Measurements from ENCODE around the gene ELAPOR2.

The ELAPOR2 gene

DNA sequence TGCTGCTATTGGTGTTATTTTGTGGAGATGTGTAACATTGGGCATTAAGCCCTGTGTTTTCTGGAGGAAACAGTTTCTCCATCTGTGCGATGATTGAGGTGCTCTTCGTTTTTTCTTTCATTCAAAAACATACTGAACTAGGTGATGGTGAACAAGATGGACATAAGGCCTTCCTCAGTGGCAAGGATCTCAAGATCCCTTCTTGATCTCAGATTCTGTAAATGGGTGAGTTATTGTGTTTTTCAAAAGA is 759 bp upstream of the ELAPOR2 start:
- H3K4me2 ChIP-seq (ENCODE audit: insufficient read depth, low read length): no peak overlapping the region
- H3K4me1 ChIP-seq (ENCODE audit: insufficient read depth, low read length): no peaks in the 10 kb centered on the region
- no peak overlapping the region for H2AFZ ChIP-seq (ENCODE audit: low read depth, low read length)
- no peak overlapping the region for H3K27ac ChIP-seq (ENCODE audit: low read length)
- no peaks in the 10 kb centered on the region for H4K20me1 ChIP-seq (ENCODE audit: insufficient read depth, low read length)
- no peaks in the 10 kb centered on the region for H3K9me3 ChIP-seq (ENCODE audit: insufficient read depth, low read length, severe bottlenecking)
- H3K4me3 ChIP-seq (ENCODE audit: low read depth in 1 of 2, low read length in 2 of 2): no peak overlapping the region
- no peaks in the 10 kb centered on the region for H3K79me2 ChIP-seq (ENCODE audit: insufficient read depth, low read length)
- no peaks in the 10 kb centered on the region for H3K36me3 ChIP-seq (ENCODE audit: insufficient read depth, low read length)
- ATAC-seq (ENCODE audit: insufficient read depth, low read depth) (no peak), DNase-seq (no peak)
- no peaks in the 10 kb centered on the region for H3K27me3 ChIP-seq (ENCODE audit: insufficient read depth, low read length, poor library complexity)
- TF ChIP-seq EZH2 (IDR thresholded peaks at IDR 0.05; ENCODE audit: borderline replicate concordance, low read depth, low read length, severe bottlenecking): no peak
- TF ChIP-seq, protein P1, sequence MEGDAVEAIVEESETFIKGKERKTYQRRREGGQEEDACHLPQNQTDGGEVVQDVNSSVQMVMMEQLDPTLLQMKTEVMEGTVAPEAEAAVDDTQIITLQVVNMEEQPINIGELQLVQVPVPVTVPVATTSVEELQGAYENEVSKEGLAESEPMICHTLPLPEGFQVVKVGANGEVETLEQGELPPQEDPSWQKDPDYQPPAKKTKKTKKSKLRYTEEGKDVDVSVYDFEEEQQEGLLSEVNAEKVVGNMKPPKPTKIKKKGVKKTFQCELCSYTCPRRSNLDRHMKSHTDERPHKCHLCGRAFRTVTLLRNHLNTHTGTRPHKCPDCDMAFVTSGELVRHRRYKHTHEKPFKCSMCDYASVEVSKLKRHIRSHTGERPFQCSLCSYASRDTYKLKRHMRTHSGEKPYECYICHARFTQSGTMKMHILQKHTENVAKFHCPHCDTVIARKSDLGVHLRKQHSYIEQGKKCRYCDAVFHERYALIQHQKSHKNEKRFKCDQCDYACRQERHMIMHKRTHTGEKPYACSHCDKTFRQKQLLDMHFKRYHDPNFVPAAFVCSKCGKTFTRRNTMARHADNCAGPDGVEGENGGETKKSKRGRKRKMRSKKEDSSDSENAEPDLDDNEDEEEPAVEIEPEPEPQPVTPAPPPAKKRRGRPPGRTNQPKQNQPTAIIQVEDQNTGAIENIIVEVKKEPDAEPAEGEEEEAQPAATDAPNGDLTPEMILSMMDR (IDR thresholded peaks at IDR 0.05; ENCODE audit: borderline replicate concordance, extremely low read depth, low read length, poor library complexity, severe bottlenecking): no peak
- H3K9ac ChIP-seq (ENCODE audit: low read depth, low read length): no peak overlapping the region

DNA sequence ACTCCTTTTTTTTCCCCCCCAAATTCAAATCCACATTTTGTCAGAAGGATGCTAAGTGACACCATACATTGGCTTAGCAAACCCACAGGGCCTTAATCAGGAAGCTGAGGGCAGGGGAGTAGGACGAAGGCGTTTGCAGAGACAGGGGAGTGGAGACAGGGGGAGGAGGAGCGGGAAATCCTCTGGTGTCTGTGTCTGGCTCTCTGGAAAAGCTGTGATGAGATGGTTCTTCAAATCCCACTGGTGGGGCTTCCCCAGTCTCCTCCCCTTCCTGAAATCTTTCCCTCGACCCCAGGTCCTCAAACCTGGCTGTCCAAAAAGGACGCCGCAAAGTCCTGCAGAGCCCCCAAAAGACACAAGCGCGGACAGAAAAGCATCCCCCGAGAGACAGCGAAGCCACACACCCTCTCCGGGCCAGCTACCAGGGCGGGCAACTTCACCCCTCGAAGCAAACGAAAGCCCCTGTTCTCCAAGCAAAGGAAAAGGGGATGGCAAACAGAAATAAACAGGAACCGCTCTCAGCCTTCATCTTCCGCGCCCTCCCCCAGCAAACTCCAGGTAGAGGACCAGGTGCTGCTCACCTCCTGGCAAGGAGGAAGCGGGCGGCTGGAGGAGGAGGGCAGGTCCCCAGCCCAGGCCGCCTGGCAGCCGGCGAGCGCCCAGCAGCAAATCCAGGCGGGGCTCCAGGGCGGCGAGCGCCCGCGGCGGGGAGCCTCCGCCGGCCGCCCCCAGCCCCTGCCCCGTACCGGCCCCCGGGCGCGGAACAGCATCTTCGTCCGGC is 520 bp downstream of the ELAPOR2 start:
- TF ChIP-seq, protein P1 (IDR thresholded peaks at IDR 0.05; ENCODE audit: borderline replicate concordance, extremely low read depth, low read length, poor library complexity, severe bottlenecking): no peak
- TF ChIP-seq EZH2 (IDR thresholded peaks at IDR 0.05; ENCODE audit: borderline replicate concordance, low read depth, low read length, severe bottlenecking): no peak
- Histone ChIP-seq H3K9ac (ENCODE audit: low read depth, low read length) (no peak overlapping the region), H3K79me2 (ENCODE audit: insufficient read depth, low read length) (no peaks in the 10 kb centered on the region), H3K4me1 (ENCODE audit: insufficient read depth, low read length) (no peaks in the 10 kb centered on the region), H3K4me3 (ENCODE audit: low read depth in 1 of 2, low read length in 2 of 2) (no peak overlapping the region), H3K27me3 (ENCODE audit: insufficient read depth, low read length, poor library complexity) (no peaks in the 10 kb centered on the region), H3K27ac (ENCODE audit: low read length) (no peak overlapping the region), H3K36me3 (ENCODE audit: insufficient read depth, low read length) (no peaks in the 10 kb centered on the region), H2AFZ (ENCODE audit: low read depth, low read length) (no peak overlapping the region), H4K20me1 (ENCODE audit: insufficient read depth, low read length) (no peaks in the 10 kb centered on the region), H3K9me3 (ENCODE audit: insufficient read depth, low read length, severe bottlenecking) (no peaks in the 10 kb centered on the region), H3K4me2 (ENCODE audit: insufficient read depth, low read length) (no peak overlapping the region)
- no peak for ATAC-seq (ENCODE audit: insufficient read depth, low read depth)
- no peak for DNase-seq

DNA sequence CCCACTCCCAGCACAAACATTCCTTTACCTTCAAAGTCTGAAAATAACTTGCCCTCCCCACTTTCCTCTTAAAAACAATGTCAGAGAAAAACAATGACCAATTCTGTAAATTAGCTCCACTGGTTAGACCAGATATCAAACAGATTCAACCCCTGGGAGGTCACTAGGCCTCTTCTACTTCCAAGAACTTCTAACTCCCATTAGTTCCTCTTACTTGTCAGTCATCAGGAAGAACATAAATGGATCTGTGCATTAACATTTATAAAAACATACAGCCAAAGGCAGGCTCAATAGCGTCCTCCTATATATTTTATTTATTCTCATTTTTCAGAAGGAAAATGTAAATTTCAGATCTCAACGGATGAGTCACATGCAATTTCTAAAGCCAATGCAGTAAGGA is 2.2 kb downstream of the ELAPOR2 start:
- Histone ChIP-seq H3K4me1 (ENCODE audit: insufficient read depth, low read length) (no peaks in the 10 kb centered on the region), H3K27ac (ENCODE audit: low read length) (no peak overlapping the region), H3K79me2 (ENCODE audit: insufficient read depth, low read length) (no peaks in the 10 kb centered on the region), H3K9ac (ENCODE audit: low read depth, low read length) (no peak overlapping the region), H3K9me3 (ENCODE audit: insufficient read depth, low read length, severe bottlenecking) (no peaks in the 10 kb centered on the region), H3K4me3 (ENCODE audit: low read depth in 1 of 2, low read length in 2 of 2) (no peak overlapping the region), H3K4me2 (ENCODE audit: insufficient read depth, low read length) (no peak overlapping the region), H4K20me1 (ENCODE audit: insufficient read depth, low read length) (no peaks in the 10 kb centered on the region), H3K36me3 (ENCODE audit: insufficient read depth, low read length) (no peaks in the 10 kb centered on the region), H3K27me3 (ENCODE audit: insufficient read depth, low read length, poor library complexity) (no peaks in the 10 kb centered on the region), H2AFZ (ENCODE audit: low read depth, low read length) (no peak overlapping the region)
- DNase-seq: no peak
- TF ChIP-seq EZH2 (IDR thresholded peaks at IDR 0.05; ENCODE audit: borderline replicate concordance, low read depth, low read length, severe bottlenecking): no peak
- TF ChIP-seq, protein P1 (IDR thresholded peaks at IDR 0.05; ENCODE audit: borderline replicate concordance, extremely low read depth, low read length, poor library complexity, severe bottlenecking): no peak
- no peak for ATAC-seq (ENCODE audit: insufficient read depth, low read depth)
